Kidney (tissue), 14 donors: ENCODE measurements around the gene AP1M1. TPM values are rescaled to one million over a fixed set of nuclear protein-coding genes. Genes with fewer than 3 reads are reported as not detected.
A peak's percentile ranks its signal among the peaks of the same experiment; 100 is the strongest.

Experiments used
- DNase-seq, 5 donors: peaks; one replicate each; pipeline ENCODE4 v3.0.0-alpha.2; 2013 to 2020
- FAIRE-seq: peaks from 2 replicates; lab custom pipeline; 2012; peaks lifted over from hg19 to GRCh38; lab: Jason Lieb, UNC
- H3K27ac ChIP-seq, 2 donors: one replicate each; pipeline ENCODE4 v1.7.0; 2013; ENCODE audit warnings: low read depth in 2 of 2, low read length in 2 of 2, inconsistent platforms in 1 of 2
- H3K27me3 ChIP-seq: one replicate; pipeline ENCODE4 v1.7.1; 2013; ENCODE audit warnings: low read length, inconsistent platforms; ENCODE audit not compliant: control insufficient read depth, insufficient read depth
- H3K36me3 ChIP-seq, 3 donors: one replicate each; pipeline versions ENCODE4 v1.7.0 to v1.7.1; 2013; ENCODE audit warnings: low read length in 3 of 3, control low read depth in 1 of 3, inconsistent platforms in 1 of 3; ENCODE audit not compliant: insufficient read depth in 3 of 3, control insufficient read depth in 2 of 3
- H3K4me1 ChIP-seq, 3 donors: one replicate each; pipeline versions ENCODE4 v1.7.0 to v1.7.1; 2013; ENCODE audit warnings: low read length in 3 of 3, inconsistent platforms in 1 of 3, low read depth in 1 of 3; ENCODE audit not compliant: control insufficient read depth in 2 of 3, insufficient read depth in 2 of 3
- H3K4me3 ChIP-seq, 3 donors: one replicate each; pipeline versions ENCODE4 v1.7.0 to v1.8.1; 2013; ENCODE audit warnings: low read length in 3 of 3, control low read depth in 1 of 3, inconsistent platforms in 1 of 3
- H3K9ac ChIP-seq, 3 donors: one replicate each; pipeline versions ENCODE4 v1.7.0 to v1.7.1; 2013; ENCODE audit warnings: low read length in 3 of 3, control low read depth in 1 of 3, inconsistent platforms in 1 of 3
- H3K9me3 ChIP-seq, 3 donors: one replicate each; pipeline versions ENCODE4 v1.7.0 to v1.7.1; 2013; ENCODE audit warnings: low read length in 3 of 3, control low read depth in 1 of 3, inconsistent platforms in 1 of 3; ENCODE audit not compliant: control insufficient read depth in 2 of 3, insufficient read depth in 1 of 3
- CTCF ChIP-seq: IDR thresholded peaks from 3 replicates; pipeline ENCODE4 v1.5.1; 2012; ENCODE audit warnings: mild to moderate bottlenecking, moderate library complexity, borderline replicate concordance; ENCODE audit not compliant: insufficient read depth; ENCODE audit errors: extremely low read depth
- intact Hi-C: fragments of 100-400 bp; cut with DNase I; formaldehyde crosslinking; loops from one replicate; pipeline ENCODE4 v1.11.1; 2022
- polyA plus RNA-seq: library from polyadenylated mRNA; stranded (reverse); fragments of 350-450 nt; fragmentation: Illumina TruSeq; extraction: RNeasy Lipid Tissue Mini Kit (QIAGEN cat#74804); gene quantifications from one replicate; pipeline ENCODE4 v1.2.3, GENCODE V29; 2014; ENCODE audit warnings: low read depth, low replicate concordance; ENCODE audit not compliant: insufficient read depth
- total RNA-seq: library from RNA; stranded (reverse); fragmentation: NEBNext Ultra II Directional; extraction: Animal tissue kit (Norgen Biotek cat#: 25700); gene quantifications from one replicate; pipeline ENCODE4 v1.2.1, GENCODE V29; 2021
- donor health status: control.
- donor health status: control.
- donor health status: control.
- donor health status: control.
- donor health status: control.
- donor health status: DM: yes; HTN: yes; CAD: no.
- donor health status: Normal renal cell carcinoma (clear cell type).

The AP1M1 gene
- total and polyA plus RNA-seq, 2 donors from 2014 or later, result 56.0 to 67.8 TPM

- intact Hi-C loops, result no loop called here
- no peak for TF ChIP-seq CTCF
- FAIRE-seq (no peak), DNase-seq (peak in 1 of 5 donors; percentile 54)
- no peak overlapping the region for H3K4me3 ChIP-seq
- no peaks in the 10 kb centered on the region for H3K27me3 ChIP-seq
- no peak overlapping the region for H3K27ac ChIP-seq
- H3K36me3 ChIP-seq, result no peaks in the 10 kb centered on the region
- no peaks in the 10 kb centered on the region for H3K9me3 ChIP-seq
- peaks cover 0 to 14% (median 0%) of the 10 kb centered on the region in 3 donors for H3K4me1 ChIP-seq
- no peak overlapping the region for H3K9ac ChIP-seq
Observed at GRCh38 chr19:16261584-16262368, 64.1 kb downstream of the AP1M1 start.

GRCh38 chr19:16262618-16263017 is 64.9 kb downstream of the AP1M1 start:
- no peak for FAIRE-seq
- intact Hi-C loops, result no loop called here
- DNase-seq, result peak in 1 of 5 donors; percentile 51
- Histone ChIP-seq H3K9ac (no peak overlapping the region), H3K4me1 (peaks cover 0 to 14% (median 0%) of the 10 kb centered on the region in 3 donors), H3K36me3 (no peaks in the 10 kb centered on the region), H3K9me3 (no peaks in the 10 kb centered on the region), H3K27me3 (no peaks in the 10 kb centered on the region), H3K27ac (no peak overlapping the region), H3K4me3 (no peak overlapping the region)
- TF ChIP-seq CTCF, result no peak

GRCh38 chr19:16263141-16263761 is 65.5 kb downstream of the AP1M1 start:
- no peak overlapping the region for H3K4me3 ChIP-seq
- H3K9me3 ChIP-seq, result no peaks in the 10 kb centered on the region
- no peak overlapping the region for H3K27ac ChIP-seq
- no peaks in the 10 kb centered on the region for H3K27me3 ChIP-seq
- no peak overlapping the region for H3K9ac ChIP-seq
- DNase-seq (no peak), FAIRE-seq (no peak)
- H3K4me1 ChIP-seq, result peaks cover 0 to 14% (median 0%) of the 10 kb centered on the region in 3 donors
- TF ChIP-seq CTCF, result no peak
- H3K36me3 ChIP-seq, result no peaks in the 10 kb centered on the region
- intact Hi-C loops, result no loop called here
